Measurements from ENCODE around the gene MAP3K5.

The MAP3K5 gene

DNA sequence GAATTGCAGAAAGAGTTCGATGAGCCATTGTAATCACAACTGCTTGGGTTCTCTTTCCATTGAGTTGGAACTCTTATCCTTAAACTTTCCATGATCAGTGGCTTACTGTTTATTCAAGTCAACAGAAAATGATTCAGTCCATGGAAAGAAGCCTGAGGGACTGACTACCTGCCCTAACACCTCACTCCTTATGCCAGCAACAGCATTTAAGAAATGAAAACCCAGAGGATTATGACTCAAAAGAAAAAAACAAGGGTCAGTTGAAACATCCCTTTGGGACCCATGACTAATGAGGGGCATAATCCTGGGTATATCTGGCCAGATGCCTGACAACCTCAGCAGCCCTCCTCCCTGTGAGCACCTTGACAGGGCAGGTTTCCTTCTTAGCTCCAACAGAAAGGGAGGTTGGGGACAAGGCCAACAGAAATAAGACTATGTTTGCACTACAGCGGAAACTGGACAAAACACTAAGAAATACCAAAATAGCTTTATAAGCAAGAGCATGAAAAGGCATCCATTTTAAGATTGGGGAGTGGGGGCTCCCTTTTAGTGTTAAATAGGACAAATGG is 106.7 kb downstream of the MAP3K5 start:
- Histone ChIP-seq H3K36me3 (ENCODE audit: insufficient read depth, low read length) (0 out of 2 replicates have a peak, but pooled peaks cover 5% of the 10 kb centered on the region), H3K9me3 (ENCODE audit: low read length) (peaks cover 2% of the 10 kb centered on the region; the same call in 1 of the 2 replicates), H3K4me3 (ENCODE audit: low read depth, low read length, poor library complexity, severe bottlenecking) (no peak overlapping the region), H3K4me2 (ENCODE audit: low read length) (no peak overlapping the region), H2AFZ (ENCODE audit: low read length) (no peak overlapping the region), H3K4me1 (ENCODE audit: insufficient read depth, low read length, severe bottlenecking) (no peaks in the 10 kb centered on the region), H4K20me1 (ENCODE audit: insufficient read depth, low read length) (no peaks in the 10 kb centered on the region), H3K9me2 (ENCODE audit: low read depth, low read length) (no peaks in the 10 kb centered on the region), H3K27me3 (ENCODE audit: insufficient read depth, low read length) (no peaks in the 10 kb centered on the region), H3K27ac (ENCODE audit: low read depth, low read length, poor library complexity, severe bottlenecking) (no peak overlapping the region), H3F3A (ENCODE audit: insufficient read depth, low read length) (no peaks in the 10 kb centered on the region; the same call in 1 of the 2 replicates), H3K9ac (ENCODE audit: low read length) (no peak overlapping the region), H3K79me2 (ENCODE audit: insufficient read depth, low read length) (no peaks in the 10 kb centered on the region)
- TF ChIP-seq, protein P1, sequence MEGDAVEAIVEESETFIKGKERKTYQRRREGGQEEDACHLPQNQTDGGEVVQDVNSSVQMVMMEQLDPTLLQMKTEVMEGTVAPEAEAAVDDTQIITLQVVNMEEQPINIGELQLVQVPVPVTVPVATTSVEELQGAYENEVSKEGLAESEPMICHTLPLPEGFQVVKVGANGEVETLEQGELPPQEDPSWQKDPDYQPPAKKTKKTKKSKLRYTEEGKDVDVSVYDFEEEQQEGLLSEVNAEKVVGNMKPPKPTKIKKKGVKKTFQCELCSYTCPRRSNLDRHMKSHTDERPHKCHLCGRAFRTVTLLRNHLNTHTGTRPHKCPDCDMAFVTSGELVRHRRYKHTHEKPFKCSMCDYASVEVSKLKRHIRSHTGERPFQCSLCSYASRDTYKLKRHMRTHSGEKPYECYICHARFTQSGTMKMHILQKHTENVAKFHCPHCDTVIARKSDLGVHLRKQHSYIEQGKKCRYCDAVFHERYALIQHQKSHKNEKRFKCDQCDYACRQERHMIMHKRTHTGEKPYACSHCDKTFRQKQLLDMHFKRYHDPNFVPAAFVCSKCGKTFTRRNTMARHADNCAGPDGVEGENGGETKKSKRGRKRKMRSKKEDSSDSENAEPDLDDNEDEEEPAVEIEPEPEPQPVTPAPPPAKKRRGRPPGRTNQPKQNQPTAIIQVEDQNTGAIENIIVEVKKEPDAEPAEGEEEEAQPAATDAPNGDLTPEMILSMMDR (IDR thresholded peaks at IDR 0.05; ENCODE audit: low read length): no peak
- TF ChIP-seq EZH2 (IDR thresholded peaks at IDR 0.05; ENCODE audit: borderline replicate concordance, low read length): no peak

DNA sequence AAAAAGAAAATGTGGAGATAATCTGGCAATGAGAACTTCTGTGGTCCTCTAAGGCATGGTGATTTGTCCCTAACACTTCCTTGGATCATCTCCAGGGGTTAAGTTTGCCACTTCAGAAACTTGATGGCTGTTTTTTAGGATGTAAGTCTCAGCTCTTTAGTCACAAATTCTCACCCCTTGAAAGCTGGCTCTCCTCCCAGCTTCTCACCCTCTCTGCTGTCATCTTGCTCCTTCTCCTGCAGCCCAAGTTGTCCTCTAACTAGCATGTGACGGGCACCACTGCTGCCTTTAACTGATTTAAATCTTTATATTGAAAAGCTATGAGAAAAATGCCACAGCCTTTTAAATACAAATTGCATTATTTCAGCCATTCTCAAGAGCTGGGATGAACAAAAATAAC is 107.8 kb downstream of the MAP3K5 start:
- 0 out of 2 replicates have a peak, but pooled peaks cover 5% of the 10 kb centered on the region for H3K36me3 ChIP-seq (ENCODE audit: insufficient read depth, low read length)
- no peak for TF ChIP-seq EZH2 (IDR thresholded peaks at IDR 0.05; ENCODE audit: borderline replicate concordance, low read length)
- TF ChIP-seq, protein P1 (IDR thresholded peaks at IDR 0.05; ENCODE audit: low read length): no peak
- no peaks in the 10 kb centered on the region; the same call in 1 of the 2 replicates for H3F3A ChIP-seq (ENCODE audit: insufficient read depth, low read length)
- H4K20me1 ChIP-seq (ENCODE audit: insufficient read depth, low read length): no peaks in the 10 kb centered on the region
- peaks cover 2% of the 10 kb centered on the region; the same call in 1 of the 2 replicates for H3K9me3 ChIP-seq (ENCODE audit: low read length)
- H3K27ac ChIP-seq (ENCODE audit: low read depth, low read length, poor library complexity, severe bottlenecking): no peak overlapping the region
- no peaks in the 10 kb centered on the region for H3K9me2 ChIP-seq (ENCODE audit: low read depth, low read length)
- H3K79me2 ChIP-seq (ENCODE audit: insufficient read depth, low read length): no peaks in the 10 kb centered on the region
- no peak overlapping the region for H3K9ac ChIP-seq (ENCODE audit: low read length)
- H3K4me3 ChIP-seq (ENCODE audit: low read depth, low read length, poor library complexity, severe bottlenecking): no peak overlapping the region
- H3K27me3 ChIP-seq (ENCODE audit: insufficient read depth, low read length): no peaks in the 10 kb centered on the region
- no peak overlapping the region for H2AFZ ChIP-seq (ENCODE audit: low read length)
- H3K4me1 ChIP-seq (ENCODE audit: insufficient read depth, low read length, severe bottlenecking): no peaks in the 10 kb centered on the region
- H3K4me2 ChIP-seq (ENCODE audit: low read length): no peak overlapping the region

DNA sequence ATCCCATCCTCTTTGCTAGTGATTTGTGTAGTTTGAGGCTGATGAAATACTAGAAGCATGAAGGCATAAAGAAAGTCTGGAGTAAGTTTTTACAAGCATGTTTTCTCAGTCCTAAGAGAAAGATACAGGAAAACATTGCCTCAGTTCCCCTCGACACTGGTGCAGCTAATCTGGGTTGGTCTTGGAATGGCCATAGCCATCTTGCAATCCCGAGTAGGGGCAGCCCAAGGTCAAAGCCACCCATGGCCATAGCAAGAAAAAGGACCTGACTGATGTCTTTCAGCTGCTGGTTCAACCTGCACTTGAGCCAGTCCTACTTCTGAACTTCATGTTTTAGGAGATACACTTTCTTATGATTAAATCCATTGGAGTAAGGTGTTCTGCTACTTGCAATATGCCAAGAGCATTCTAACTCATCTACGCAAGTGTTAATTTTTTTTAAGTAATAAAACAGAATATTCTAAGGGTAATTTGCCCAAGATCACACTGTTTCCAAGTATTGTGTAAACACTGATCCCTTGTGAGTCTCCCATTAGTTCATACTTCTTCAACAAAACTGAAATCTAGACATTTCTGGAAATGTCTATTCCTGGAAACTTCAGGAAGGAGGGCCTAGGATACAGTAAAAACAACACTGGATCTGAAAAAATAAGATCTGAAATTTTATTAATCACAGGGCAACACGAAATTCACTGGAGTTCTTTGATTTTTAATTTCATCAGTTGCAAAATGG is 108.9 kb downstream of the MAP3K5 start:
- H3K4me2 ChIP-seq (ENCODE audit: low read length): no peak overlapping the region

More for the DNA sequence above, 108.9 kb downstream of the MAP3K5 start:
- Histone ChIP-seq H2AFZ (ENCODE audit: low read length) (no peak overlapping the region), H4K20me1 (ENCODE audit: insufficient read depth, low read length) (no peaks in the 10 kb centered on the region), H3K36me3 (ENCODE audit: insufficient read depth, low read length) (no peaks in the 10 kb centered on the region), H3F3A (ENCODE audit: insufficient read depth, low read length) (no peaks in the 10 kb centered on the region; the same call in 1 of the 2 replicates), H3K4me3 (ENCODE audit: low read depth, low read length, poor library complexity, severe bottlenecking) (no peak overlapping the region), H3K79me2 (ENCODE audit: insufficient read depth, low read length) (no peaks in the 10 kb centered on the region), H3K27ac (ENCODE audit: low read depth, low read length, poor library complexity, severe bottlenecking) (no peak overlapping the region), H3K9me3 (ENCODE audit: low read length) (no peaks in the 10 kb centered on the region), H3K9me2 (ENCODE audit: low read depth, low read length) (no peaks in the 10 kb centered on the region), H3K4me1 (ENCODE audit: insufficient read depth, low read length, severe bottlenecking) (no peaks in the 10 kb centered on the region), H3K27me3 (ENCODE audit: insufficient read depth, low read length) (no peaks in the 10 kb centered on the region), H3K9ac (ENCODE audit: low read length) (no peak overlapping the region)
- TF ChIP-seq, protein P1 (IDR thresholded peaks at IDR 0.05; ENCODE audit: low read length): no peak
- TF ChIP-seq EZH2 (IDR thresholded peaks at IDR 0.05; ENCODE audit: borderline replicate concordance, low read length): no peak

Measured in OCI-LY1 (cell line).